GM12873 (cell line): Measurements from ENCODE around the gene MTUS2.
A peak's percentile ranks its signal among the peaks of the same experiment; 100 is the strongest.

Experiments
- TF ChIP-seq, protein P1 (sequence below): IDR thresholded peaks from 2 replicates; pipeline ENCODE4 v1.5.1; 2012; ENCODE audit warnings: low read depth, mild to moderate bottlenecking, moderate library complexity, low read length, control low read depth; ENCODE audit not compliant: insufficient read depth; ENCODE audit errors: missing control alignments

MTUS2 gene

DNA sequence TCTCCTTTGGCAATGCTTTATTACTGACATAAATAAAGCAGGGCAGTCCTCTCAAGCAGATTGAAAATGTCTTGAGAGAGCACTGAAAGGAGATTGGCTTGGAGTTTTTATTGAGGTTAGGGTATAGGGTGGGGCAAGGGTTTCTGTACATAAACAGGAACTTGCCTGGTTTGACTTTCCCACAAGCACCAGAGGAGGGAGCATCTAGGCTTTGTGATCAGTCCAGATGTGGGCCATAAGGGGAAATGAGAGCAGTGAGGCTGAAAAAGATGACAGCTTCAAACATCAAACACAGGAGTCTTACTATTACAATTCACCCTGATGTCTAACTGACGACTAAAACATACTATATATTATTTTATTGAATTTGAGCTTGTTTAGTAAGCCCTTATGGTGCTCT lies 260.9 kb downstream of the MTUS2 start:
- TF ChIP-seq, protein P1, sequence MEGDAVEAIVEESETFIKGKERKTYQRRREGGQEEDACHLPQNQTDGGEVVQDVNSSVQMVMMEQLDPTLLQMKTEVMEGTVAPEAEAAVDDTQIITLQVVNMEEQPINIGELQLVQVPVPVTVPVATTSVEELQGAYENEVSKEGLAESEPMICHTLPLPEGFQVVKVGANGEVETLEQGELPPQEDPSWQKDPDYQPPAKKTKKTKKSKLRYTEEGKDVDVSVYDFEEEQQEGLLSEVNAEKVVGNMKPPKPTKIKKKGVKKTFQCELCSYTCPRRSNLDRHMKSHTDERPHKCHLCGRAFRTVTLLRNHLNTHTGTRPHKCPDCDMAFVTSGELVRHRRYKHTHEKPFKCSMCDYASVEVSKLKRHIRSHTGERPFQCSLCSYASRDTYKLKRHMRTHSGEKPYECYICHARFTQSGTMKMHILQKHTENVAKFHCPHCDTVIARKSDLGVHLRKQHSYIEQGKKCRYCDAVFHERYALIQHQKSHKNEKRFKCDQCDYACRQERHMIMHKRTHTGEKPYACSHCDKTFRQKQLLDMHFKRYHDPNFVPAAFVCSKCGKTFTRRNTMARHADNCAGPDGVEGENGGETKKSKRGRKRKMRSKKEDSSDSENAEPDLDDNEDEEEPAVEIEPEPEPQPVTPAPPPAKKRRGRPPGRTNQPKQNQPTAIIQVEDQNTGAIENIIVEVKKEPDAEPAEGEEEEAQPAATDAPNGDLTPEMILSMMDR = peak; percentile 67

DNA sequence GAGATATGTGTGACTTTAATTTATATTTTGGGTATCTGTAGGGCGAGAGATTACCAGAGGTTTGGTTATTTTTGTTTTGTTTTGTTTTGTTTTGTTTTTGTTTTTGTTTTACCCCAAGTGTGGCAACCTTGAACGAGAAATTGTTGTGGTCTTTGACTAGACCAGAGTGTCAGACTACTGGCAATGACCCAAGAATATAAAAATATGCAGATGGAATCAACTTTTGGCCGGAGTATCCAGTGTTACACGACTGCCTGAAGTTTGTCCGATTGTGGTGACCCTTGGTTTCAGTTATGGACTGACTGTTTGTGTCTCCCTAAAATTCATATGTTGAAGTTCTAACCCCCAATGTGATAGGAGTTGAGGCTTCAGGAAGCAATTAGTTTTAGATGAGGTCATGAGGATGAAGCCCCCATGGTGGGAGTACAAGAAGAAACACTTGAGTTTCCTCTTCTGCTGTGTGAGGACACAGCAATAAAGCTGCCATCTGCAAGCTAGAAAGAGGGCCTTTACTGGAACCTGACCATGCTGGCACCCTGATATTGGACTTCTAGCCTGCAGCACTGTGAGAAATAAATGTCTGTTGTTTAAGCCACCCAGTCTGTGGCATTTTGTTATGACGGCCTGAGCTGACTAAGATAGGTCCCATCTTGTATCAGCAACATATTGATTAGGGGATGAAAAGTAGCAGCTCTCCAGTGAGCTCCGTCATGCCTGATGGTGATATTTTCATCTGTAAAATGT lies 261.7 kb downstream of the MTUS2 start:
- TF ChIP-seq, protein P1 = no peak

DNA sequence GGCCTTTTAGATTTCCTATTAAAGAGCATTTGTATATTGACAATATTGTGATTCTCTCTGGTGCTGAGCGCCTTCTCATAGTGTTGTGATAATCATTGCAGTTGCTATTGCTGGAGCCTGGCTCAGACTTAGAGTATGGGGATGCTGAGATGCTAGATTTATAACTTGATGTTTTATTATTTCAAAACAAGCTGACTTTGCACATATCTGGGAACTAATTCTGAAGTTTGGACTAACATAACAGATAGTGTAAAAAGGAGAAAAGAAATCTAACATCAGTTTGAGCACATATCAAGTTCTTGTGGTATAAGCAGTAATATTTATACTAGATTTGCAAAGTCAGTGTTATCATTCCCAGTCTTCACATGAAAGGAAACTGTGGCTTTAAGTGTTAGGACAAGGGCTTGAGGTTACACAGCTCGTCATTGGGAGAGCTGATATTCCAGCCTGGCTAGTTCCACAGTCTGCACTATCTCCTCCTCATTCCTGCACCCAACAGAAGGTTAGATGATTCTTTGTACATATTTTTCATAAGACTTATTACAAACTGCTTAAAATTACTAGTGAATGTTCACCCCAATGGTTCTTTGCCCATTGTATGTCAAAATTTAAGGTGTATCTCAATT lies 279.8 kb downstream of the MTUS2 start:
- TF ChIP-seq, protein P1 = no peak

DNA sequence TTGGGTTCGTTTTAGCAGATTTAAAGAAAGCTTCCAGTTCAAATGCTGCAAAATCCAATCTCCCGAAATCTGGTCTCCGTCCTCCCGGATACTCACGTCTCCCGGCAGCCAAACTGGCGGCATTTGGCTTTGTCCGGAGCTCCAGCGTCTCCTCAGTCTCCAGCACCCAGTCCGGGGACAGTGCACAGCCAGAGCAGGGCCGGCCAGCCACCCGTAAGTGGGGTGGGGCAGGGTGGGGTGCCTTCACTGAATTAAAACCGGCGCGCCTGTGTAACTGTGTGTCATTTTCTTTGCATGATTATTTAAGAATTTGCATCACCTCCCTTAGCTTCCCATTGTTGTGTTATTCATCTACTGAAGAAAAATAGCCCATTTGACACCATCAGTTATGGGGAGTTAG lies 280.6 kb downstream of the MTUS2 start:
- TF ChIP-seq, protein P1 = no peak

DNA sequence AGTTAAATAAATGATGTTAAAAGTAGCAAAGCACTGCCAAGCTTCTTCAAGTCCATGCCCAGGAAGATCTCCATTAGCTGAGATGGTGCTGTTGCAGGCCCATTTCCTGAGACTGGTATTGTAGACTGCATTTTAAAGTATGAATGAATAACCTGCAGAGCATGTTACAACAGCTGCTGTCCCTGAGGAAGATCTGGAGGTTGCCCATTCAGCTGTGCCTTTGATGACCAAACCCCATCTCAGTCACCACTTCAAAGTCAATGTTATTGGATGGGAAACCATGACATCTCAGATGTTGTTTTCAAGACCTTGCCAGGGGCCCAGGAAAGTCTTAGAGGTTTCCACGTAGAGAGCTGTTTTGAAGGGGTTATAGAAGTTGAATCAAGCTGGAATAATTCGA lies 281.3 kb downstream of the MTUS2 start:
- TF ChIP-seq, protein P1 = no peak

DNA sequence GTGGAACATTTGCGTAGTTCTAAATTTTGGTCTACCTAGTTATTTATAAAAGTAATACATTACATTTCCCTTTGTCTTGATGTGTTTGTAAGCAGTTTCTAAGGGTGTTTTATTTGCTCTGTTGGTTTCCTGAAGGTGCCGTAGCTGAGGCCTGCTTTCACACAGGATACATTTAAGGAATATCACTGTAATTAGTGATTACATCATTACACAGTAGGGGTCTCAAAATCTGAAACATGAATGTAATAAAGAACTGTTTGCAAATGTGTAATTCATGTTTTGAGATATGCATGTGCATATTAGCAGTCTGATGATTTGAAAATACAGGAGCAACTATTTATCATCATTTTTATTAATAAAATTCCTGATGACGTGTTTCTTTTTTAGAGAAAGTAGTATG lies 281.8 kb downstream of the MTUS2 start:
- TF ChIP-seq, protein P1 = no peak

DNA sequence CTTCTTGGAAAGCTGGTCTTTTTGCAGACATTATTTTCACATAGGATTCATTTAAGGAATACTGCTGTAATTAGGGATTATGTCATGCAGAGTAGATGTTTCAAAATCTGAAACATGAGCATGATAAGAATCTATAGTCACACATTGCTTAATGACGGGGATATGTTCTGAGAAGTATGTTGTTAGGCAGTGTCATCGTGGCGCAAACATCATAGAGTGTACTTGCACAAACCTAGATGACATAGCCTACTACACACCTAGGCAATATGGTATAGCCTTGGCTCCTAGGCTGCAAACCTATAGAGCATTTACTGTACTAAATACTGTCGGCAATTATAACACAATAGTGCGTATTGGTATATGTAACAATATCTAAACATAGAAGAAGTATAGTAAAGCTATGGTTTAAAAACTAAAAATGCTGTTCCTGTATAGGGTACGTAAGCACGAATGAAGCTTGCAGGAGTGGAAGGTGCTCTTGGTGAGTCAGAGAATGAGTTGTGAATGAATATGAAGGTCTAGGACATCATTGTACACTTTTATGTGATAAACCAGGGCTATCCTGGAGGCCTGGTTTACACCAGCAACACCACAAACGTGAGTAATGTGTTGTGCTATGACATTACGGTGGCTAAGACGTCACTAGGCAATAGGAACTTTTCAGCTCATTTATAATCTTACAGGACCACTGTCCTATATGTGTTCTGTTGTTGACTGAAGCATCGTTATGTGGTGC lies 283.1 kb downstream of the MTUS2 start:
- TF ChIP-seq, protein P1 = no peak
